IMR-90 (cell line): ENCODE data around the gene CD8B. TPM values are rescaled to one million over a fixed set of nuclear protein-coding genes. Genes with fewer than 3 reads are reported as not detected.
"Not testable (repeated sequence)": the region's sequence is repeated elsewhere in the genome, so short reads cannot be mapped to it uniquely, and the experiment has no call there.

Experiments
- ATAC-seq: fragments of 200-7000 bp; cut with Tn5 transposase; 2 replicates; pipeline ENCODE4 v1.9.1; 2020; ENCODE audit warnings: low read depth, mild to moderate bottlenecking, moderate library complexity
- Bru-seq: library from RNA; stranded (reverse); fragments of 400-500 nt; gene quantifications from one replicate; lab custom pipeline; 2021; lab: Mats Ljungman, UMichigan
- BruChase-seq, 2 experiments: library from RNA; stranded (reverse); fragments of 400-500 nt; gene quantifications; one replicate each; lab custom pipeline; 2021; lab: Mats Ljungman, UMichigan
- BruUV-seq: library from RNA; stranded (reverse); fragments of 400-500 nt; replicated peaks from 2 replicates; lab custom pipeline; 2021; lab: Mats Ljungman, UMichigan
- CTCF ChIA-PET: fragments of 300-600 bp; formaldehyde crosslinking; extraction: SDS; loops from one replicate; lab custom pipeline; 2021; ENCODE audit warnings: antibody characterized with exemption; lab: Yijun Ruan, JAX
- POLR2A ChIA-PET: fragments of 300-600 bp; sonication (Branson Sonifier 250); formaldehyde crosslinking; loops from one replicate; lab custom pipeline; 2022; ENCODE audit warnings: antibody characterized with exemption; ENCODE audit not compliant: unreplicated experiment; lab: Charles Lee
- DNase-seq: peaks from one replicate; pipeline ENCODE4 v3.0.0; 2013
- H2AFZ ChIP-seq: replicated peaks from 2 replicates; pipeline ENCODE3; 2013; ENCODE audit warnings: low read length, mild to moderate bottlenecking; ENCODE audit not compliant: poor library complexity
- H2AK5ac ChIP-seq: 2 replicates; pipeline ENCODE4 v1.6.1; 2013; ENCODE audit warnings: low read depth, low read length, inconsistent platforms
- H2AK9ac ChIP-seq: replicated peaks from 2 replicates; pipeline ENCODE3; 2013; ENCODE audit warnings: mild to moderate bottlenecking, low read depth, low read length, moderate library complexity; ENCODE audit not compliant: poor library complexity
- H2BK120ac ChIP-seq: 2 replicates; pipeline ENCODE4 v1.6.1; 2013; ENCODE audit warnings: low read depth, low read length, inconsistent platforms
- H2BK15ac ChIP-seq: 3 replicates; pipeline ENCODE4 v1.6.1; 2013; ENCODE audit warnings: low read depth, low read length, inconsistent platforms
- H2BK20ac ChIP-seq: 2 replicates; pipeline ENCODE4 v1.6.1; 2013; ENCODE audit warnings: low read depth, mild to moderate bottlenecking, inconsistent platforms, low read length, moderate library complexity
- H2BK5ac ChIP-seq: 2 replicates; pipeline ENCODE4 v1.6.1; 2013; ENCODE audit warnings: mild to moderate bottlenecking, low read depth, low read length, inconsistent platforms; ENCODE audit not compliant: poor library complexity, severe bottlenecking
- H3K14ac ChIP-seq: replicated peaks from 2 replicates; pipeline ENCODE4 v1.6.1; 2013; ENCODE audit warnings: low read depth, low read length, inconsistent platforms
- H3K18ac ChIP-seq: 2 replicates; pipeline ENCODE4 v1.6.1; 2013; ENCODE audit warnings: low read depth, low read length, control low read depth
- H3K23ac ChIP-seq: 2 replicates; pipeline ENCODE4 v1.6.1; 2013; ENCODE audit warnings: low read depth, low read length, inconsistent platforms
- H3K27ac ChIP-seq: 2 replicates; pipeline ENCODE4 v1.5.1; 2013; ENCODE audit warnings: mild to moderate bottlenecking, control low read depth, low read length; ENCODE audit not compliant: insufficient read depth
- H3K27me3 ChIP-seq: 2 replicates; pipeline ENCODE4 v1.6.1; 2013; ENCODE audit warnings: low read length; ENCODE audit not compliant: control insufficient read depth, insufficient read depth
- H3K36me3 ChIP-seq: 2 replicates; pipeline ENCODE4 v1.6.1; 2013; ENCODE audit warnings: low read length, mixed read lengths; ENCODE audit not compliant: control insufficient read depth, insufficient read depth
- H3K4ac ChIP-seq: 2 replicates; pipeline ENCODE4 v1.6.1; 2013; ENCODE audit warnings: low read depth, low read length, inconsistent platforms
- H3K4me1 ChIP-seq: 2 replicates; pipeline ENCODE4 v1.6.1; 2013; ENCODE audit warnings: low read length, mixed read lengths; ENCODE audit not compliant: control insufficient read depth, insufficient read depth
- H3K4me2 ChIP-seq: 2 replicates; pipeline ENCODE4 v1.6.1; 2013; ENCODE audit warnings: low read depth, mild to moderate bottlenecking, control low read depth, low read length, moderate library complexity
- H3K4me3 ChIP-seq: 2 replicates; pipeline ENCODE4 v1.5.1; 2013; ENCODE audit warnings: low read depth, mild to moderate bottlenecking, control low read depth, low read length, moderate library complexity; ENCODE audit not compliant: insufficient read depth
- H3K56ac ChIP-seq: 2 replicates; pipeline ENCODE4 v1.6.1; 2013; ENCODE audit warnings: low read length, inconsistent platforms; ENCODE audit not compliant: insufficient read depth; ENCODE audit errors: extremely low read depth
- H3K79me1 ChIP-seq, 2 experiments: 2 replicates each; pipeline ENCODE4 v1.6.1; 2013; ENCODE audit warnings: low read length in 2 of 2, inconsistent platforms in 1 of 2, low read depth in 1 of 2
- H3K9ac ChIP-seq: 2 replicates; pipeline ENCODE4 v1.6.1; 2013; ENCODE audit warnings: low read depth, low read length, control low read depth
- H3K9me1 ChIP-seq: 2 replicates; pipeline ENCODE4 v1.6.1; 2013; ENCODE audit warnings: low read length, inconsistent platforms; ENCODE audit not compliant: insufficient read depth
- H3K9me3 ChIP-seq: 2 replicates; pipeline ENCODE4 v1.6.1; 2013; ENCODE audit warnings: low read length; ENCODE audit not compliant: control insufficient read depth, insufficient read depth
- H4K20me1 ChIP-seq: 2 replicates; pipeline ENCODE4 v1.6.1; 2013; ENCODE audit warnings: low read length, inconsistent platforms; ENCODE audit not compliant: insufficient read depth
- H4K5ac ChIP-seq: 2 replicates; pipeline ENCODE4 v1.6.1; 2013; ENCODE audit warnings: mild to moderate bottlenecking, low read depth, low read length, control low read depth
- H4K8ac ChIP-seq, 2 experiments: 2 replicates each; pipeline ENCODE4 v1.6.1; 2013; ENCODE audit warnings: low read depth in 2 of 2, low read length in 2 of 2, control low read depth in 1 of 2, inconsistent platforms in 1 of 2
- H4K91ac ChIP-seq: 2 replicates; pipeline ENCODE4 v1.6.1; 2013; ENCODE audit warnings: low read depth, low read length, inconsistent platforms; ENCODE audit not compliant: insufficient read depth
- WGBS, 2 experiments: methylation state at CpG; one replicate each; pipeline versions ENCODE4 v1.1.5 to v1.1.7; 2013; ENCODE audit warnings: missing lambda C conversion rate in 2 of 2; ENCODE audit not compliant: insufficient read length in 1 of 2; ENCODE audit errors: extremely low coverage in 2 of 2; 5-methylcytosine and 5-hydroxymethylcytosine counted together
- dilution Hi-C: fragments of 300-500 bp; cut with HindIII; formaldehyde crosslinking; loops from one replicate; pipeline ENCODE4 v1.14.3; 2018; ENCODE audit warnings: low sequenced_read_pairs; ENCODE audit not compliant: unreplicated experiment
- in situ Hi-C: fragments of 300-500 bp; cut with MboI; formaldehyde crosslinking; loops from 3 replicates; pipeline ENCODE4 v1.14.3; 2019; ENCODE audit warnings: low sequenced_read_pairs, inconsistent platforms, mixed read lengths
- intact Hi-C: fragments of 100-400 bp; cut with micrococcal nuclease; formaldehyde crosslinking; loops from 2 replicates; pipeline ENCODE4 v1.10.0; 2022
- long read RNA-seq: library from polyadenylated mRNA; unstranded; transcript quantifications from one replicate; pipeline ENCODE4 v2.0.0, GENCODE V29; 2021; ENCODE audit not compliant: unreplicated experiment
- polyA plus RNA-seq, 3 experiments: library from polyadenylated mRNA; depleted of rRNA; stranded (reverse); fragments of >200 nt; gene quantifications; 2 replicates each; pipeline ENCODE4 v1.2.3, GENCODE V29; 2012; ENCODE audit warnings: low replicate concordance in 1 of 3
- total RNA-seq: library from RNA; depleted of rRNA; stranded (reverse); fragments of >200 nt; gene quantifications from 2 replicates; pipeline ENCODE4 v1.2.3, GENCODE V29; 2012; rRNA removed

The CD8B gene
- total RNA-seq: not detected in 2 replicates
- polyA plus RNA-seq (2012; rRNA removed): not detected in 2 replicates
- polyA plus RNA-seq (2012; cell fraction: cytosol; rRNA removed): not detected in 2 replicates
- not detected in 2 replicates for polyA plus RNA-seq (2012; cell fraction: nucleus; rRNA removed; ENCODE audit: low replicate concordance)
- not detected for Bru-seq, nascent RNA
- not detected for BruChase-seq, experiment 1, labeled RNA remaining after a 6-hour chase
- BruChase-seq, experiment 2, labeled RNA remaining after a 2-hour chase: not detected
- long read RNA-seq: 0 reads

DNA sequence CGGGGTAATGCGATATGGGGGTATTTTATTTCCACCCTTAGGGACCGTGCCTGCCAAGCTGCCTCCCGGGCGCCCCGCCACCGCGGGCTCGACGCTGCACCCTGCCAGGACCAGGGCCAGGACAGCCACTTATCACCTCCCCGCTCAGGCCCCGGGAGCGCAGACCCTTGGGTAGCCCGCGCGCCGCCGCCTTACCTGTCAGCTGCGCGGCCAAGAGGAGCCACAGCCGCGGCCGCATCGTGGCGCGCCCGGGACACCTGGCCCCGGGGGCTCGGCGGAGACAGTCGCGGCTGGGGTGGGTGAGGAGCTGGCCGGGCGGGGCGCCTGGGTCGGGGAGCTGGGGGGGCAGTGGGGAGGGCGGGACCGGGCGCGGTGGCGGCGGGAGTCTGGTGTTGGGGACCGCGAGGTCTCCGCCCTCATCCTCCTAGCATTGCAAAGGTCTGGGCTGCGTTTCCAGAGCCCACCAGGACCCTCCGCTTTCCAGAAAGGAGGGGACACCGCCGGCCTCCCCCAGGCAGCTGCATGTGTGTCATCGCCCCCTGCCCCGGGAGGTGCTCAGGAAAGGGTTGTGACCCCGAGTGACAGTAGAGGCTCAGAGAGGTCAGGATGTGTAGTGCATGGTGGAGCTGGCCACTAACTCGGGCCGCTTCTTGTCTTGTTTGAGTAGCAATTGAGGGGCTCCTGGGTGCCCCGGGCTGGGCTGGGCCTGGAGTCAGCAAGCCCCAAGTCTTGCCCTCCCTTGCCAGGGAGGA, at the start of gene CD8B:
Gene CD8B (minus strand): TSS at position 259 of the 752 bp plus-strand sequence. CDS start 21 bp downstream, at position 238.
- H4K91ac ChIP-seq, H3K9me3 ChIP-seq, H3K4me3 ChIP-seq, in situ Hi-C loops, H3K9ac ChIP-seq, H3K4me2 ChIP-seq, ATAC-seq, POLR2A ChIA-PET, H3K79me1 ChIP-seq, H2AK9ac ChIP-seq, dilution Hi-C loops, BruUV-seq, H3K4ac ChIP-seq, H3K27ac ChIP-seq, H3K36me3 ChIP-seq, H3K4me1 ChIP-seq, H2BK15ac ChIP-seq, H3K14ac ChIP-seq, H3K9me1 ChIP-seq, H3K56ac ChIP-seq, H4K5ac ChIP-seq, H2BK120ac ChIP-seq, H2BK5ac ChIP-seq, CTCF ChIA-PET, H4K20me1 ChIP-seq, H2BK20ac ChIP-seq, H2AFZ ChIP-seq, H2AK5ac ChIP-seq, H3K23ac ChIP-seq, H3K18ac ChIP-seq, intact Hi-C loops, H4K8ac ChIP-seq, DNase-seq, H3K27me3 ChIP-seq: not testable (repeated sequence)
- no CpG with 5 or more reads among the region's 55 CpGs for WGBS, 2 experiments

DNA sequence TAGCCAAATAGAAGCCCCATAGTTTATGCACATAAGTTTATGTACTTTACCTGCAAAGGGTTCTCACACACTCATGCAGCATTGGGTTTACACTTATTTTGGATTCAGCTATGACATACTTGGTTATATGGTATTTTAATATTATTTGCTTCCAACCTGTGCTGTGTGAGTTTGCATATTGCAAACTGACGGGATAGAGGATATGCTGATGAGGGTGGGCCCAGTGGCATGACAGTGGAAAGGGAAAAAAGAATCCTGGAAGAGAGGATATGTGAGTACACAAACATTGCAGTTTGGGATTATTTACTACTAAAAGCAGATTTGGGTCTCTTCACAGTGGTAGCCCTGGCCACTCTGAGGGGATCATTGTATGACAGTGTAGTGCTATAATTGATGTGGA, 44.2 kb upstream of the CD8B start:
- dilution Hi-C loops, H3K4me2 ChIP-seq, H3K36me3 ChIP-seq, H2AK9ac ChIP-seq, H3K27me3 ChIP-seq, H2AFZ ChIP-seq, H3K9ac ChIP-seq, H3K4me3 ChIP-seq, H3K14ac ChIP-seq, H4K91ac ChIP-seq, H2AK5ac ChIP-seq, H3K4me1 ChIP-seq, BruUV-seq, POLR2A ChIA-PET, H4K8ac ChIP-seq, in situ Hi-C loops, CTCF ChIA-PET, H4K20me1 ChIP-seq, H2BK20ac ChIP-seq, H3K27ac ChIP-seq, intact Hi-C loops, H3K79me1 ChIP-seq, H3K4ac ChIP-seq, H3K23ac ChIP-seq, H2BK5ac ChIP-seq, DNase-seq, H2BK15ac ChIP-seq, H3K9me3 ChIP-seq, H3K18ac ChIP-seq, ATAC-seq, H3K56ac ChIP-seq, H2BK120ac ChIP-seq, H3K9me1 ChIP-seq, H4K5ac ChIP-seq: not testable (repeated sequence)
- no CpG with 5 or more reads among the region's 1 CpG for WGBS, 2 experiments
